IPS-15b (cell line): ENCODE data around the gene RBM24.
"Not testable (repeated sequence)": the region's sequence is repeated elsewhere in the genome, so short reads cannot be mapped to it uniquely, and the experiment has no call there.

ENCODE experiments used
- H3K27me3 ChIP-seq: one replicate; pipeline ENCODE4 v1.6.1; 2013; ENCODE audit warnings: low read length; ENCODE audit not compliant: control insufficient read depth, insufficient read depth
- H3K36me3 ChIP-seq: one replicate; pipeline ENCODE4 v1.6.1; 2013; ENCODE audit warnings: low read length; ENCODE audit not compliant: control insufficient read depth, insufficient read depth
- H3K4me1 ChIP-seq: one replicate; pipeline ENCODE4 v1.6.1; 2013; ENCODE audit warnings: mild to moderate bottlenecking, low read length; ENCODE audit not compliant: control insufficient read depth, insufficient read depth
- H3K4me3 ChIP-seq: one replicate; pipeline ENCODE4 v1.5.1; 2013; ENCODE audit warnings: low read depth, low read length
- H3K9ac ChIP-seq: one replicate; pipeline ENCODE4 v1.6.1; 2013; ENCODE audit warnings: low read depth, mild to moderate bottlenecking, low read length
- H3K9me3 ChIP-seq: one replicate; pipeline ENCODE4 v1.6.1; 2013; ENCODE audit warnings: mild to moderate bottlenecking, low read length; ENCODE audit not compliant: control insufficient read depth, insufficient read depth

RBM24 gene

DNA sequence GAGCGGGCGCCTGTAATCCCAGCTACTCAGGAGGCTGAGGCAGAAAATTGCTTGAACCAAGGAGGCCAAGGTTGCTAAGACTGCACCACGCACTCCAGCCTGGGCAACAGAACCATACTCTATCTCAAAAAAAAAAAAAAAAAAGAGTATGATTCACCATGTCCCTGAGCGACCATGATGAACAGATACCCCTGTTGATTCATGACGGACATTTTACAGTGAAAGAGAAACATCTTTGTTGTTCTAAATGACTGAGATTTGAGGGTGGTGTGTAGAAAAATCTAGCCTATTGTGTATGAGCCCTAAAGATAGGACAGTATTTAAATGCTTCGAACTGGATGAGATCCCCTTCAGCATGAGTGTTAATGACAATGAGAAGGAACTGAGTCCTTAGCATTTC lies 32.8 kb downstream of the RBM24 start:
- Histone ChIP-seq H3K9me3 (no peaks in the 10 kb centered on the region), H3K4me1 (no peaks in the 10 kb centered on the region), H3K27me3 (no peaks in the 10 kb centered on the region), H3K9ac (no peak overlapping the region), H3K36me3 (no peaks in the 10 kb centered on the region), H3K4me3 (no peak overlapping the region)

DNA sequence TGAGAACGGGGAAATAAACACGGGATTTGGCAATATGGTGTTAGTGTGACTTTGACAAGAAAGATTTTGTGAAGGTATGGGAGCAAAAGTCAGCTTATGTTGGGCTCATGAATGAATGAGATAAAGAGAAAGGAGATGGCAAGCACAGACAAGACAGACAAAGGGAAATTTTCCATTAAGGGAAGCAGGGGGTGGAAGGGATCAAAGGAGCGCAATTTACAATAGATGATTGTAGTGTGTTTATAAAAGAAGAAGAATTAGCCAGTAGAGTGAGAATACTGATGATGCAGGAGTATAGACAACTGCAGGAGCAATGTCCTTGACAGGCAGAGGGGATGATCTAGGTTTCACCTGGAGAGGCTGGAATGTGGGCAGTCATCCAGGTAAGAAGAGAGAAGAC lies 34.1 kb downstream of the RBM24 start:
- no peaks in the 10 kb centered on the region for H3K27me3 ChIP-seq
- H3K4me3 ChIP-seq = no peak overlapping the region
- H3K36me3 ChIP-seq = no peaks in the 10 kb centered on the region
- no peak overlapping the region for H3K9ac ChIP-seq
- H3K4me1 ChIP-seq = no peaks in the 10 kb centered on the region
- H3K9me3 ChIP-seq = no peaks in the 10 kb centered on the region

DNA sequence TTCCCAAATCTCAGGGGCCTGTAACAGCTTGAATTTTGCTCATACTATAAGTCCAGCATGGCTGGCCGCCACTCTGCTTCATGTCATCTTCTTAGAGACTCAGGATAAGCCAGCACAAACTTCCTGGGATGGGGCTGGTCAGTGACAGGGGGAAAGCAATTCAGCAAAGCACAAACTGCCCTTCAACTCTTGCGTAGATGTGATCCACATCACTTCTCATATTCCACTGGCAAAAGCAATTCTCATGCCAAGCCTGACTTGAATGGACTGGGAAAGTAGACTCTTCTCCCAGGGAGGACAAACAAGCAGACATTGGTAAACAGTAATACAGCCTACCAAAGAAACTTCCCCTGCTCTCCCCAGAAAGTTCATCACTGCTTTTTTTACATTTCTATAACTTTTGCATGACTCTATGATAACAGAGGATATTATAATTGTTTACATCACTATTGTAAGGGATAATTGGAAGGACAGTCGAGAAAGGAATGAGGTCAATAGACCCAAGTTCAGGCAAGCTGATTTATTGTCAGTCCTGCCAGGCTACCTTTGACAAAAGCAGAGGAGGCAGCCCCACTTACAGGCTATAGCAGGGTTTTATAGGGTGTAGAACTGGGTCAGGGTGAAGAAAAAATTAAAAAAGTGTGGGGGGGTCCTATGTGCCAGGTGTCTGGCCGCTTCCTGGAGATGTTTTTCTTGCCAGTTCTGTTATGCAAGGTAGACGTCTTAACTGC lies 37.4 kb downstream of the RBM24 start:
- no peaks in the 10 kb centered on the region for H3K27me3 ChIP-seq
- no peaks in the 10 kb centered on the region for H3K9me3 ChIP-seq
- H3K4me1 ChIP-seq = no peaks in the 10 kb centered on the region
- no peaks in the 10 kb centered on the region for H3K36me3 ChIP-seq
- H3K4me3 ChIP-seq = no peak overlapping the region
- H3K9ac ChIP-seq = no peak overlapping the region

DNA sequence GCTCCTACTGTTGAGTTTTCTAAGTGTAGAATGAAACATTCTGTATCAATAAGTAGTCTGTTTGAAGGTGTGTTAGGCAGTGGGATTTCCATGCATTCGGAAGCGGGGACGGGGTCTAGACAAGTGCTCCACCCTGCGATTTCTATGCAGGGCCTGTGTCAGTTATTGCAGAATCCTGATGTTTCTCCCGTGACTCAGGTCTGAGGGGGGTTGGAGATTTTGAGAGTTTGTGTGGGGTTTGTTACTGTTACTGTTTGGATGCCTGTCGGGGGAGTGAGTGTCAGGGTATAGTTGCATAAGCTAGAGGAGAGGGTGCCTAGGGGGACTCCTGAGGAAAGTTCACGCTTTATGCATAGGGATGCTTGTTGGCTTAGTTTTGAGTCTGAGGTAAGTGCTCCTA lies 39.1 kb downstream of the RBM24 start:
- H3K4me3 ChIP-seq = not testable (repeated sequence)

DNA sequence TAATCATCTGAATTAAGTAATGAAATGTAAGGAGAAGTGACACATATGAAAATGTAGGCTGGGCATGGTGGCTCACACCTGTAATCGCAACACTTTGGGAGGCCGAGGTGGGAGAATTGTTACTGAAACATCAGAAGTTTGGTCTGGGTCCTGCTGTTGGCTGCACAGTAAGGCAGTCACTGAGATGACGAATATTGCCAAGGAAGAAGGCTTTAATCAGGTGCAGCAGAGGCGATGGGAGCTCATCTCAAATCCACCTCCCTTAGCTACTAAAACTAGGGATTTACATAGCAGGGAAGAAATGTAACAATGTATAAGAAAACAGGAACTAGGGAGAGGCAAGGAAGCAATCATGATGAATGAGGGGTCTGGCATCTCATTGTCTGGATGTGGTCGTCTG lies 50.1 kb downstream of the RBM24 start:
- no peaks in the 10 kb centered on the region for H3K4me1 ChIP-seq
- no peaks in the 10 kb centered on the region for H3K27me3 ChIP-seq
- H3K36me3 ChIP-seq = no peaks in the 10 kb centered on the region
- no peak overlapping the region for H3K4me3 ChIP-seq
- peaks cover 3% of the 10 kb centered on the region for H3K9me3 ChIP-seq
- H3K9ac ChIP-seq = no peak overlapping the region

More for the DNA sequence above, 39.1 kb downstream of the RBM24 start:
- H3K9ac ChIP-seq, H3K27me3 ChIP-seq, H3K36me3 ChIP-seq, H3K4me1 ChIP-seq, H3K9me3 ChIP-seq: not testable (repeated sequence)

DNA sequence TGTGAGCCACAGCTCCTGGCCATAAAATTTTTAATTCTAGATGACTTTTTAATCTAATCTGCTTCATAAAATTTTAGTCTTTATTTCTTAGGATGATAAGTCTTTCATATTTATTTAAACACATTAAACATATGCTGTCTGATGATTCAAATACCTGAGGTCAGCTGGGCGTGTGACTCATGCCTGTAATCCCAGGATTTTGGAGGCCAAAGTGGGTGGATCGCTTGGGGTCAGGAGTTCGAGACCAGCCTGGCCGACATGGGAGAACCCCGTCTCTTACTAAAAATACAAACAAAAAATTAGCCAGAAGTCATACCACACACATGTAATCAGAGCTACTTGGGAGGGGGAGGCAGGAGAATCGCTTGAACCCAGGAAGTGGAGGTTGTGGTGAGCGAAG lies 53.1 kb downstream of the RBM24 start:
- peaks cover 3% of the 10 kb centered on the region for H3K9me3 ChIP-seq

DNA sequence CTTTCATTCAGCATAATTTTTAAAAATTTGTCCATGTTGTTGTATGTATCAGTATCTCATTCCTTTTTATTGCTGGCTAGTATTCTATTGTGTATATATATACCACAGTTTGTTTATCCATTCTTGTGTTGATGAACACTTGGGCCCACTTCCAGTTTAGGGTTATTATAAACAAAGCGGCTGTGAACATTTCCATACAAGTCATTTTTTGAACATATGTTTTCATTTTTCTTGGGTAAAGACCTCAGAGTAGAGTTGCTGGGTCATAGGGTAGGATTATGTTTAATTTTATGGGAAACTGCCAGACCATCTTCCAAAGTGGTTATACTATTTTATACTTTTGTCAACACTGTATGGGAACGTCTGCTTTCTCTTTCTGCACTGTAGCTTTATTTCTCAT lies 55.3 kb downstream of the RBM24 start:
- Histone ChIP-seq H3K4me3 (no peak overlapping the region), H3K4me1 (no peaks in the 10 kb centered on the region), H3K36me3 (no peaks in the 10 kb centered on the region), H3K9ac (no peak overlapping the region), H3K9me3 (peaks cover 3% of the 10 kb centered on the region), H3K27me3 (no peaks in the 10 kb centered on the region)

More for the DNA sequence above, 53.1 kb downstream of the RBM24 start:
- H3K9ac ChIP-seq = no peak overlapping the region
- H3K36me3 ChIP-seq = no peaks in the 10 kb centered on the region
- H3K4me1 ChIP-seq = no peaks in the 10 kb centered on the region
- H3K27me3 ChIP-seq = no peaks in the 10 kb centered on the region
- H3K4me3 ChIP-seq = no peak overlapping the region

DNA sequence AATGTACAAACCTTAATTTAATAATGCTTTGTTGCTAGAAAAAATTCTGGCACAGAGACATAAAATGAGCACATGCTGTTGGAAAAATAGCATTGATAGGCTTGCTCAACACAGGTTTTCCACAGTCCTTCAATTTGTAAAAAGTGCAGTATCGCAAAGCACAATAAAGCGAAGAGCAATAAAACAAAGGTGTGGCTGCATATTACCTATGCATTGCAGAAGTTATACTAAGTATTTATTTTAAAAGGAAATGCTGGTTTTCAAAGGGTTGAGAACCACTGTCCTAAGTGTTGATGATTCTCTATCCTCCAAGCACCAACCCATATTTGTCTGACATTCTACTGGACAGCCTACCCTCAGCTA lies 58.1 kb downstream of the RBM24 start:
- Histone ChIP-seq H3K36me3 (no peaks in the 10 kb centered on the region), H3K4me3 (no peak overlapping the region), H3K9ac (no peak overlapping the region), H3K27me3 (no peaks in the 10 kb centered on the region), H3K9me3 (no peaks in the 10 kb centered on the region), H3K4me1 (no peaks in the 10 kb centered on the region)

DNA sequence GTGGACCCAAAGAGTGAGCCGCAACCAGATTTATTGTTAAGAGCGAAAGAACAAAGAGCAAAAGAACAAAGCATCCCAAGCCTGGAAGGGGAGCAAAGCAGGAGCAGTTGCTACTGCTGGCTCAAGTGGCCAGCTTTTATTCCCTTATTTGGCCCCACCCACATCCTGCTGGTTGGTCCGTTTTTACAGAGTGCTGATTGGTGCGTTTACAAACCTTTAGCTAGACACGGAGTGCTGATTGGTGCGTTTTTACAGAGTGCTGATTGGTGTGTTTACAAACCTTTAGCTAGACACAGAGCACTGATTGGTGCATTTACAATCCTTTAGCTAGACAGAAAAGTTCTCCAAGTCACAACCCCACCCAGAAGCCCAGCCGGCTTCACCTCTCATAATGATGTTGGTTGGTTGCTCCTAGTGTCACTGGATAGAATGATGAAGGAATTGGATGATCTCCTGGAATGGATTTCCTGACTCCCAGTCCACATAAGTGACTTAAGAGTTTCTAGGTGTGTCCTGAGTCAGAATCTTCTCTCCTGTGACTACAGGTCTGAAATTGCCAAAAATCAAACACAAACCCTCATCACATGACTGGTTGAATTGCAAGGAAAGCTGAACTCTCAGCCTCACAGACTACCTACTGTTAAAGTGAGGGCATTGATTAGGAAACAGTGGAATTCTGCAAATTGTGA lies 60.1 kb downstream of the RBM24 start:
- H3K9ac ChIP-seq = no peak overlapping the region
- no peaks in the 10 kb centered on the region for H3K9me3 ChIP-seq
- H3K4me3 ChIP-seq = no peak overlapping the region
- no peaks in the 10 kb centered on the region for H3K27me3 ChIP-seq
- H3K36me3 ChIP-seq = no peaks in the 10 kb centered on the region
- H3K4me1 ChIP-seq = no peaks in the 10 kb centered on the region

DNA sequence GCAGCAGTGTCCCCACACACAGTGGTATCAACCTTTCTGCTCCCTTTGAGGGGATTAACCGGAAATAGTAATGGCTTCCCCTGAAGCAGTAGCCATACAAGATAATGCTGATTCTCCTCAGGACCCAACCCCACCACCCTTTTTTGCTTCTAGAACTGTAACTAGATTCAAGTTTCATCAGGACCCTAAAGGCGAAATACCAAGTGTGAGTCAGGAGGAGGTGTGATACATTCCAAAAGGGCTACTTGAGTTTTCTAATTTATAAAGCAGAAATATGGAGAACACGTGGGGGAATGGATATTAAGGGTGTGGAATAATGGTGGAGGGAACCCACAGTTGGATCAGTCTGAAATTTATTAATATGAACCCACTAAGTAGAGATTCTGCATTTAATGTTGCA lies 60.7 kb downstream of the RBM24 start:
- no peaks in the 10 kb centered on the region for H3K27me3 ChIP-seq
- H3K9ac ChIP-seq = no peak overlapping the region
- H3K36me3 ChIP-seq = no peaks in the 10 kb centered on the region
- no peaks in the 10 kb centered on the region for H3K9me3 ChIP-seq
- no peak overlapping the region for H3K4me3 ChIP-seq
- no peaks in the 10 kb centered on the region for H3K4me1 ChIP-seq

DNA sequence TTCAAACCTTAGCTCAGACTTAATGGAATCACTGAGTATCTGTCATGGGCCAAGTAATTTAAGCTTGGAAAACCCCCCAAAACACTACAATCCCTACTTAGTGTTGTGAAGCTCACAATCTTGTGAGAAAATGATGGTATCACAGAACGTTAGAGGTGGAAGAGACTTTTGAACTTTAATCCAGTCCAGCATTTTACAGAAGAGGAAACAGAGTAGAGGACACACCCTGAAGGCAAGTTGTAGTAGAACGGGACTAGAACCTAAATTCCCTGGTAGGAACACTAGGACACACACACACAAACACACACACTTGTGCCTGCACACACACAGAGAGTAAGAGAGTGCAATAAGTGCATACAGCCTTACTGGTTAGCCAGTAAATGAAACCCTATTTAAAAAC lies 62.1 kb downstream of the RBM24 start:
- Histone ChIP-seq H3K36me3 (no peaks in the 10 kb centered on the region), H3K27me3 (no peaks in the 10 kb centered on the region), H3K9ac (no peak overlapping the region), H3K9me3 (no peaks in the 10 kb centered on the region), H3K4me3 (no peak overlapping the region), H3K4me1 (no peaks in the 10 kb centered on the region)
